LNCAP (cell line): ENCODE data around the gene FLVCR1.

Experiments used
- CTCF ChIP-seq: fragments of 450-650 bp; IDR thresholded peaks from 2 replicates; pipeline ENCODE4 v1.5.1; 2017; ENCODE audit warnings: mild to moderate bottlenecking

The FLVCR1 gene

GRCh38 chr1:212853658-212854057 is 4.4 kb upstream of the FLVCR1 start:
- no peak for TF ChIP-seq CTCF

GRCh38 chr1:212856755-212857154 is 1.3 kb upstream of the FLVCR1 start:
- no peak for TF ChIP-seq CTCF

- no peak for TF ChIP-seq CTCF
Observed at GRCh38 chr1:212858461-212859265, 588 bp downstream of the FLVCR1 start.

GRCh38 chr1:212860713-212861581 is 2.9 kb downstream of the FLVCR1 start:
- no peak for TF ChIP-seq CTCF

GRCh38 chr1:212862111-212862690 is 4.1 kb downstream of the FLVCR1 start:
- no peak for TF ChIP-seq CTCF

GRCh38 chr1:212864201-212864600 is 6.1 kb downstream of the FLVCR1 start:
- no peak for TF ChIP-seq CTCF

- TF ChIP-seq CTCF: no peak
Observed at GRCh38 chr1:212867192-212867591, 9.1 kb downstream of the FLVCR1 start.
